ENCODE measurements around the gene IGFBP6. TPM values are rescaled to one million over a fixed set of nuclear protein-coding genes. Genes with fewer than 3 reads are reported as not detected.

IGFBP6 gene
- total and polyA plus RNA-seq, 2 donors (not counting 1 experiment from before 2014, with no cell fraction given): 0.30 TPM; not detected in 1

DNA sequence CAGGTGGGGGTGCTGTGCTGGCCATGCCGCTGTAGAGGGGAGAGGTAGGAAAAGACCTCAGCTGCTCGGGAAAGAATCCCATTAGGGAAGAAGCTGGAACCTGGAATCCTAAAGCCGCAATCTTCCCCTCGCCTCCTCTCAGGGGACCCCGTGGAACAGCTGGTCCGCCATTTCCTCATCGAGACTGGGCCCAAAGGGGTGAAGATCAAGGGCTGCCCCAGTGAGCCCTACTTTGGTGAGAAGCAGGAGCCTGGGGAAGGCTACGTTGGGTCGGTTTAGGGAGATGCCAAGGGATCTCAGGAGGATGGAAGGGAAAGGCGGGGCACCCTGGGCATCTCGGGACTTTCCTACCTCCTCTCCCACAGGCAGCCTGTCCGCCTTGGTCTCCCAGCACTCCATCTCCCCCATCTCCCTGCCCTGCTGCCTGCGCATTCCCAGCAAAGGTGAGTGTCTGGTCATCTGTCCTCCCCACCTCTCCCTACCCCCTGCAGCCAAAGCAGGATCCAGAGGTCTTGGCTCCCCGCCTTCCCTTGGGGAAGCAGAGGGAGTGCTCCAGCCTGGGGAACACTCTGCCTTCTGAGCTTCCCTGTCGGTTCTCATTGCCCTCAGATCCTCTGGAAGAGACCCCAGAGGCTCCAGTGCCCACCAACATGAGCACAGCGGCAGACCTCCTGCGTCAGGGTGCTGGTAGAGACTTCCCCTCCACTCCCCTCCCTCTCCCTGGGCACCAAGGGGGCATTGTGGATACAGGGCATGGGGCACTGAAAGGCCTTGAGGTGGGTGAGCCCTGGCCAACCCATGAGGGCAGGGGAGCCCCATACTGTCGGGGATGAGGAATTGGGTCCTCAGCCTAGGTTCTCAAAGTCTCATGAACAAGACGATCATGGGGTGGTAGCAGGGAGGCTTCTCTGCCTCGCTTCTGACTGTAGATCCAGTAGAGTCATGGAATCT is 35.2 kb upstream of the IGFBP6 start:
- ATAC-seq (ENCODE audit: low read depth): no peak
- Histone ChIP-seq H3K36me3 (replicated peaks in 1 of 2; ENCODE audit: control extremely low read depth in 1 of 2, control insufficient read depth in 1 of 2, extremely low read depth in 1 of 2, insufficient read depth in 2 of 2, low read length in 1 of 2) (peaks cover 0 to 28% of the 10 kb centered on the region in 2 experiments), H4K20me1 (ENCODE audit: control insufficient read depth, insufficient read depth, low read length, poor library complexity, severe bottlenecking) (peaks cover 20% of the 10 kb centered on the region), H3K79me2 (ENCODE audit: control insufficient read depth, insufficient read depth, low read length) (no peaks in the 10 kb centered on the region), H2AFZ (ENCODE audit: insufficient read depth, low read depth, low read length, poor library complexity, severe bottlenecking) (no peak overlapping the region), H3K27ac (ENCODE audit: low read length in 2 of 2) (no peak overlapping the region), H3K27me3 (replicated peaks in 1 of 4; ENCODE audit: control extremely low read depth in 1 of 4, control insufficient read depth in 3 of 4, insufficient read depth in 4 of 4, low read length in 3 of 4) (peaks cover 0 to 10% (median 0%) of the 10 kb centered on the region in 4 experiments), H3K9ac (ENCODE audit: low read length) (no peak overlapping the region), H3K9me3 (ENCODE audit: control extremely low read depth in 1 of 3, control insufficient read depth in 2 of 3, insufficient read depth in 1 of 3, low read length in 2 of 3) (peaks cover 0 to 3% (median 0%) of the 10 kb centered on the region in 3 donors), H3K4me1 (ENCODE audit: control insufficient read depth in 2 of 2, insufficient read depth in 2 of 2, low read length in 2 of 2) (no peaks in the 10 kb centered on the region), H3K4me3 (ENCODE audit: control extremely low read depth in 1 of 5, extremely low read depth in 1 of 5, insufficient read depth in 1 of 5, low read depth in 2 of 5, low read length in 4 of 5) (no peak overlapping the region), H3K4me2 (replicated peaks; ENCODE audit: low read depth, low read length, poor library complexity, severe bottlenecking) (no peak overlapping the region)
- no peak for DNase-seq
- TF ChIP-seq EZH2 (IDR thresholded peaks at IDR 0.05; ENCODE audit: borderline replicate concordance, insufficient read depth, low read depth, low read length, poor library complexity, severe bottlenecking): no peak
- TF ChIP-seq, protein P1, sequence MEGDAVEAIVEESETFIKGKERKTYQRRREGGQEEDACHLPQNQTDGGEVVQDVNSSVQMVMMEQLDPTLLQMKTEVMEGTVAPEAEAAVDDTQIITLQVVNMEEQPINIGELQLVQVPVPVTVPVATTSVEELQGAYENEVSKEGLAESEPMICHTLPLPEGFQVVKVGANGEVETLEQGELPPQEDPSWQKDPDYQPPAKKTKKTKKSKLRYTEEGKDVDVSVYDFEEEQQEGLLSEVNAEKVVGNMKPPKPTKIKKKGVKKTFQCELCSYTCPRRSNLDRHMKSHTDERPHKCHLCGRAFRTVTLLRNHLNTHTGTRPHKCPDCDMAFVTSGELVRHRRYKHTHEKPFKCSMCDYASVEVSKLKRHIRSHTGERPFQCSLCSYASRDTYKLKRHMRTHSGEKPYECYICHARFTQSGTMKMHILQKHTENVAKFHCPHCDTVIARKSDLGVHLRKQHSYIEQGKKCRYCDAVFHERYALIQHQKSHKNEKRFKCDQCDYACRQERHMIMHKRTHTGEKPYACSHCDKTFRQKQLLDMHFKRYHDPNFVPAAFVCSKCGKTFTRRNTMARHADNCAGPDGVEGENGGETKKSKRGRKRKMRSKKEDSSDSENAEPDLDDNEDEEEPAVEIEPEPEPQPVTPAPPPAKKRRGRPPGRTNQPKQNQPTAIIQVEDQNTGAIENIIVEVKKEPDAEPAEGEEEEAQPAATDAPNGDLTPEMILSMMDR (IDR thresholded peaks at IDR 0.05): no peak
- CTCF ChIA-PET: interaction anchor here (0.6 to 14.1 kb wide), 5 partner anchors 7 to 58 kb away, joined by 3 to 344 read pairs (median 59); partner anchors contain the start of genes IGFBP6, SOAT2 and SPRYD3
- H3K9me3 Mint-ChIP-seq (ENCODE audit: insufficient read depth): no peaks in the 10 kb centered on the region
- H3K4me3 Mint-ChIP-seq: no peak overlapping the region
- POLR2A ChIA-PET: interaction anchor here (0.6 kb wide), 1 partner anchor 22 kb away, joined by 3 read pairs; no protein-coding TSS in a partner anchor
- 83% methylated on average over 15 of the region's 20 CpGs for WGBS (ENCODE audit: insufficient coverage)
- no peak overlapping the region for H3K27ac Mint-ChIP-seq
- intact Hi-C loops (cut with micrococcal nuclease): no loop called here
- H3K27me3 Mint-ChIP-seq: no peaks in the 10 kb centered on the region
- peaks cover 4% of the 10 kb centered on the region for H3K4me1 Mint-ChIP-seq

Measured in B cell (primary cell).